H1 (cell line): ENCODE results near the gene DNA2.

Source experiments
- ATF2 ChIP-seq: IDR thresholded peaks from 2 replicates; pipeline ENCODE4 v1.6.1; 2012; ENCODE audit warnings: low read length, inconsistent platforms
- EGR1 ChIP-seq: IDR thresholded peaks from 2 replicates; pipeline ENCODE4 v1.6.1; 2011; ENCODE audit warnings: low read depth, low read length, borderline replicate concordance
- EZH2 ChIP-seq: fragments of 200-600 bp; sonication (generic); IDR thresholded peaks from 2 replicates; pipeline ENCODE4 v1.7.1; 2012; ENCODE audit warnings: low read depth, mild to moderate bottlenecking, moderate library complexity, low read length, inconsistent platforms; ENCODE audit not compliant: severe bottlenecking
- HDAC2 ChIP-seq, 2 experiments: fragments of 300-600 bp in 1 of 2; sonication (generic) in 1 of 2; IDR thresholded peaks; 2 replicates each; pipeline ENCODE4 v1.6.1; 2011 to 2012; ENCODE audit warnings: low read depth in 2 of 2, low read length in 2 of 2, mild to moderate bottlenecking in 2 of 2, moderate library complexity in 2 of 2, borderline replicate concordance in 1 of 2, inconsistent platforms in 1 of 2
- JUN ChIP-seq: IDR thresholded peaks from 2 replicates; pipeline ENCODE4 v1.6.1; 2011; ENCODE audit warnings: low read depth, mild to moderate bottlenecking, improper control_type of control experiment, low read length
- TEAD4 ChIP-seq: IDR thresholded peaks from 2 replicates; pipeline ENCODE4 v1.6.1; 2012; ENCODE audit warnings: low read depth, low read length, inconsistent platforms, mixed read lengths
- YY1 ChIP-seq: IDR thresholded peaks from 2 replicates; pipeline ENCODE4 v1.6.1; 2011; ENCODE audit warnings: low read depth, mild to moderate bottlenecking, low read length

- TF ChIP-seq YY1, result no peak
- TF ChIP-seq JUN, result no peak
- TF ChIP-seq EZH2, result no peak
- no peak for TF ChIP-seq EGR1
- no peak for TF ChIP-seq TEAD4
- TF ChIP-seq ATF2, result no peak
- no peak for TF ChIP-seq HDAC2 (IDR thresholded peaks at IDR 0.05; ENCODE audit: borderline replicate concordance in 1 of 2, low read depth in 2 of 2, low read length in 2 of 2)
These were observed 1.5 kb downstream of the DNA2 start for GRCh38 chr10:68470300-68470699.
